Mucosa of gallbladder (tissue), 1 donor: ENCODE data around the gene LIN52. TPM values are rescaled to one million over a fixed set of nuclear protein-coding genes. Genes with fewer than 3 reads are reported as not detected.
A peak's percentile ranks its signal among the peaks of the same experiment; 100 is the strongest.

Experiments
- DNase-seq: peaks from one replicate; pipeline ENCODE4 v3.0.0-alpha.2; 2020; ENCODE audit warnings: low spot score
- total RNA-seq: library from RNA; stranded (reverse); gene quantifications from one replicate; pipeline ENCODE4 v1.2.1, GENCODE V29; 2021
- donor health status: DM: no; HTN: no; CAD: no.

LIN52 gene
- total RNA-seq, 1 donor from 2014 or later = 9.5 TPM

- no peak for DNase-seq
These were observed 109.9 kb downstream of the LIN52 start for GRCh38 chr14:74194506-74195274.

GRCh38 chr14:74195623-74196022 is 110.9 kb downstream of the LIN52 start:
- no peak for DNase-seq

- DNase-seq = no peak
These were observed 113.9 kb downstream of the LIN52 start for GRCh38 chr14:74198441-74199234.

GRCh38 chr14:74202113-74202512 is 117.4 kb downstream of the LIN52 start:
- DNase-seq = no peak

GRCh38 chr14:74203639-74204038 is 118.9 kb downstream of the LIN52 start:
- DNase-seq = no peak

- no peak for DNase-seq
These were observed 119.7 kb downstream of the LIN52 start for GRCh38 chr14:74204491-74204890.

- no peak for DNase-seq
These were observed 121.1 kb downstream of the LIN52 start for GRCh38 chr14:74205882-74206281.

- no peak for DNase-seq
These were observed 123.2 kb downstream of the LIN52 start for GRCh38 chr14:74207943-74208342.

GRCh38 chr14:74208642-74209041 is 123.9 kb downstream of the LIN52 start:
- DNase-seq = no peak

GRCh38 chr14:74211945-74212580 is 127.3 kb downstream of the LIN52 start:
- DNase-seq = no peak

GRCh38 chr14:74213907-74214803 is 129.4 kb downstream of the LIN52 start:
- no peak for DNase-seq

- DNase-seq = no peak
These were observed 131.9 kb downstream of the LIN52 start for GRCh38 chr14:74216671-74217070.

- peak; percentile 52 for DNase-seq
These were observed 133.1 kb downstream of the LIN52 start for GRCh38 chr14:74217672-74218448.

GRCh38 chr14:74218462-74218861 is 133.7 kb downstream of the LIN52 start:
- DNase-seq = no peak

- DNase-seq = no peak
These were observed 134.8 kb downstream of the LIN52 start for GRCh38 chr14:74219277-74220205.

- no peak for DNase-seq
These were observed 136.2 kb downstream of the LIN52 start for GRCh38 chr14:74220991-74221390.

- DNase-seq = no peak
These were observed 137.0 kb downstream of the LIN52 start for GRCh38 chr14:74221741-74222140.

- DNase-seq = no peak
These were observed 138.3 kb downstream of the LIN52 start for GRCh38 chr14:74223016-74223415.

GRCh38 chr14:74231784-74232183 is 147.0 kb downstream of the LIN52 start:
- no peak for DNase-seq

- no peak for DNase-seq
These were observed 150.3 kb downstream of the LIN52 start for GRCh38 chr14:74235017-74235416.
